Epithelial cell of esophagus (primary cell): ENCODE data around the gene RPS3.
A peak's percentile ranks its signal among the peaks of the same experiment; 100 is the strongest.
"Not testable (repeated sequence)": the region's sequence is repeated elsewhere in the genome, so short reads cannot be mapped to it uniquely, and the experiment has no call there.

Experiments used
- DNase-seq: peaks from one replicate; pipeline ENCODE4 v3.0.0; 2010; ENCODE audit warnings: low read depth
- H3K4me3 ChIP-seq: 2 replicates; pipeline ENCODE4 v1.5.1; 2011; ENCODE audit warnings: mild to moderate bottlenecking, low read length, control low read depth
- TF ChIP-seq, protein P1 (sequence below): IDR thresholded peaks from 2 replicates; pipeline ENCODE4 v1.5.1; 2011; ENCODE audit warnings: low read depth, mild to moderate bottlenecking, low read length, control low read depth, inconsistent platforms; ENCODE audit not compliant: insufficient read depth; ENCODE audit errors: missing control alignments

RPS3 gene

DNA sequence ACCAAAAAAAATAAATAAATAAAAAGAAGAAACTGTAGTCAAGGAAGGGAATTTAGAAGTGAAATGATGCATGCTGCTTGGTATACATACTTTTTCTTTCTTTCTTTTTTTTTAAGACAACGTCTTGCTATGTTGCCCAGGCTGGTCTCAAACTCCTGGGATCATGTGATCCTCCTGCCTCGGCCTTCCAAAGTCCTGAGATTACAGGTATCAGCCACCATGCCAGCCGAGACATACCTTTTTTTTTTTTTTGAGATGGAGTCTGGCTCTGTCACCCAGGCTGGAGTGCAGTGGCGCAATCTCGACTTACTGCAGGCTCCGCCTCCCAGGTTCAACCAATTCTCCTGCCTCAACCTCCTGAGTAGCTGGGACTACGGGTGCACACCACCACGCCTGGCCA, 26.1 kb upstream of the RPS3 start:
- no peak for DNase-seq
- no peak overlapping the region for H3K4me3 ChIP-seq
- TF ChIP-seq, protein P1, sequence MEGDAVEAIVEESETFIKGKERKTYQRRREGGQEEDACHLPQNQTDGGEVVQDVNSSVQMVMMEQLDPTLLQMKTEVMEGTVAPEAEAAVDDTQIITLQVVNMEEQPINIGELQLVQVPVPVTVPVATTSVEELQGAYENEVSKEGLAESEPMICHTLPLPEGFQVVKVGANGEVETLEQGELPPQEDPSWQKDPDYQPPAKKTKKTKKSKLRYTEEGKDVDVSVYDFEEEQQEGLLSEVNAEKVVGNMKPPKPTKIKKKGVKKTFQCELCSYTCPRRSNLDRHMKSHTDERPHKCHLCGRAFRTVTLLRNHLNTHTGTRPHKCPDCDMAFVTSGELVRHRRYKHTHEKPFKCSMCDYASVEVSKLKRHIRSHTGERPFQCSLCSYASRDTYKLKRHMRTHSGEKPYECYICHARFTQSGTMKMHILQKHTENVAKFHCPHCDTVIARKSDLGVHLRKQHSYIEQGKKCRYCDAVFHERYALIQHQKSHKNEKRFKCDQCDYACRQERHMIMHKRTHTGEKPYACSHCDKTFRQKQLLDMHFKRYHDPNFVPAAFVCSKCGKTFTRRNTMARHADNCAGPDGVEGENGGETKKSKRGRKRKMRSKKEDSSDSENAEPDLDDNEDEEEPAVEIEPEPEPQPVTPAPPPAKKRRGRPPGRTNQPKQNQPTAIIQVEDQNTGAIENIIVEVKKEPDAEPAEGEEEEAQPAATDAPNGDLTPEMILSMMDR = no peak

GRCh38 chr11:75374646-75375045, 24.7 kb upstream of the RPS3 start:
- H3K4me3 ChIP-seq = no peak overlapping the region
- no peak for DNase-seq
- TF ChIP-seq, protein P1 = no peak

DNA sequence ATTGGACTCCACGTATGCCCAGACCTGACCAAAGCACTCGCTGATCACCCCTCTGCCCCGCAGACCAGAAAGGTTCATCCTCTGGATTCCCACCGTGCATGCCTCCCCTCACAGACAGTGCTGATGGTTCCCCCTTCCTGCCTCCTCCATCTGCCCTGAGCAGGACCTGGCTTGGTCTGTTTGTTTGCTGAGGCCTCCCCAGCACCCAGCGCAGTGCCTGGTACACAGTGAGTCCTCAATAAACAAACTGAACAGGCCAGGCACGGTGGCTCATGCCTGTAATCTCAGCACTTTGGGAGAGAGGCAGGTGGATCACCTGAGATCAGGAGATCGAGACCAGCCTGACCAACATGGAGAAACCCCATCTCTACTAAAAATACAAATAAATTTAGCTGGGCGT, 23.7 kb upstream of the RPS3 start:
- no peak for DNase-seq
- TF ChIP-seq, protein P1 = no peak
- H3K4me3 ChIP-seq = no peak overlapping the region

DNA sequence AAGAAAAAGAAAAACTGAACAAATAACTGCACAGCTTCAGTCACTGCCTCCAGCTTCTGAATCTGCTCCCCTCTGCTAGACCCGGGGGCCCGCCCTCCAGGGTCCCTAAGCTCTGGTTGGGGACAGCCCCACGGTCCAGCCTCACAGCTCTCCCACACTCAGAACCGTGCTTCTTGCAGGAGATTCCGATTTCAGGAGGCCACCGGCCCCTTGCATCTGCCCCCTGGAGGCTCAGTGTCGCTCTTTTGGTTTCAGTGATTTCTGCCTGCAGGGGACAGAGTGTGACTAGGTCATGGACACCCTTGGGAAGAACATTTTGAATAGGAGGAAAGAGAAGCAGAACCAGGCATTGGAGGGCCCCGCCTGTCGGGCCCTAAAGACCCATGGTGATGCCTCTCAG, 23.1 kb upstream of the RPS3 start:
- no peak for DNase-seq
- TF ChIP-seq, protein P1 = no peak
- H3K4me3 ChIP-seq = no peak overlapping the region

GRCh38 chr11:75378776-75379175, 20.5 kb upstream of the RPS3 start:
- H3K4me3 ChIP-seq, DNase-seq: not testable (repeated sequence)

- DNase-seq = no peak
- H3K4me3 ChIP-seq = no peak overlapping the region
- TF ChIP-seq, protein P1 = no peak
Measured at GRCh38 chr11:75380245-75380644, 19.1 kb upstream of the RPS3 start.

- TF ChIP-seq, protein P1 = no peak
- H3K4me3 ChIP-seq = no peak overlapping the region
- DNase-seq = peak; percentile 84
Measured at GRCh38 chr11:75380716-75381420, 18.4 kb upstream of the RPS3 start.
